Right lobe of liver (tissue), 4 donors: ENCODE results near the gene H1-8.

ENCODE experiments used
- POLR2A ChIP-seq: fragments of 450-650 bp; IDR thresholded peaks from one replicate; pipeline ENCODE4 v1.6.1; 2017; ENCODE audit warnings: antibody characterized with exemption, mild to moderate bottlenecking
- TF ChIP-seq, protein P1 (sequence below), 4 donors: fragments of 200-600 bp in 3 of 4; fragments of 450-650 bp in 1 of 4; IDR thresholded peaks; one replicate each; pipeline versions ENCODE4 v1.5.1 to v1.8.0; 2016 to 2022; ENCODE audit warnings: antibody characterized with exemption in 4 of 4, mild to moderate bottlenecking in 2 of 4
- donor health status: DM: no; HTN: no; CAD: no.
- donor health status: DM: no; HTN: no; CAD: no.
- donor health status: DM: no; HTN: yes; CAD: no.

GRCh38 chr3:129522953-129523352 lies 20.0 kb upstream of the H1-8 start:
- TF ChIP-seq, protein P1, sequence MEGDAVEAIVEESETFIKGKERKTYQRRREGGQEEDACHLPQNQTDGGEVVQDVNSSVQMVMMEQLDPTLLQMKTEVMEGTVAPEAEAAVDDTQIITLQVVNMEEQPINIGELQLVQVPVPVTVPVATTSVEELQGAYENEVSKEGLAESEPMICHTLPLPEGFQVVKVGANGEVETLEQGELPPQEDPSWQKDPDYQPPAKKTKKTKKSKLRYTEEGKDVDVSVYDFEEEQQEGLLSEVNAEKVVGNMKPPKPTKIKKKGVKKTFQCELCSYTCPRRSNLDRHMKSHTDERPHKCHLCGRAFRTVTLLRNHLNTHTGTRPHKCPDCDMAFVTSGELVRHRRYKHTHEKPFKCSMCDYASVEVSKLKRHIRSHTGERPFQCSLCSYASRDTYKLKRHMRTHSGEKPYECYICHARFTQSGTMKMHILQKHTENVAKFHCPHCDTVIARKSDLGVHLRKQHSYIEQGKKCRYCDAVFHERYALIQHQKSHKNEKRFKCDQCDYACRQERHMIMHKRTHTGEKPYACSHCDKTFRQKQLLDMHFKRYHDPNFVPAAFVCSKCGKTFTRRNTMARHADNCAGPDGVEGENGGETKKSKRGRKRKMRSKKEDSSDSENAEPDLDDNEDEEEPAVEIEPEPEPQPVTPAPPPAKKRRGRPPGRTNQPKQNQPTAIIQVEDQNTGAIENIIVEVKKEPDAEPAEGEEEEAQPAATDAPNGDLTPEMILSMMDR (IDR thresholded peaks at IDR 0.05), result no peak
- TF ChIP-seq POLR2A, result no peak
